Peyer's patch (tissue), 4 donors: ENCODE data around the gene NKIRAS2.

Source experiments
- CTCF ChIP-seq, 6 experiments: fragments of 450-650 bp in 4 of 6; fragments of 200-600 bp in 2 of 6; sonication (generic) in 1 of 6; IDR thresholded peaks; one replicate each; pipeline ENCODE4 v1.5.1; 2017 to 2019; ENCODE audit warnings: antibody characterized with exemption in 6 of 6, mild to moderate bottlenecking in 3 of 6, moderate library complexity in 1 of 6
- POLR2A ChIP-seq, 2 donors: fragments of 450-650 bp; IDR thresholded peaks; one replicate each; pipeline ENCODE4 v1.5.1; 2017; ENCODE audit warnings: antibody characterized with exemption in 2 of 2, mild to moderate bottlenecking in 2 of 2, moderate library complexity in 2 of 2

DNA sequence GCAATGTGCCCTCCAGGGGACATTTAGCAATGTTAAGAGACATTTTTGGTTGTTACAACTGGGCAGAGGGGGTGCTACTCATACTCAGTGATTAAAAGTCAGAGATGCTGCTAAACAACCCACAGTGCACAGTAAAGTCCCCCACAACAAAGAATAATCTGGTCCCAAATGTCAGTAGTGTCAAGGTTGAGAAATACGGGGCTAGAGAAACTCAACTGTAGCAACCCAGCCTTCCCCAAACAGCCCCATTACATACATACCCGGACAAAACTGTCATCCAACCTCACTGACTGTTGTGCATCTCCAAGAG is 23.1 kb upstream of the NKIRAS2 start:
- no peak for TF ChIP-seq CTCF (IDR thresholded peaks at IDR 0.05)
- no peak for TF ChIP-seq POLR2A (IDR thresholded peaks at IDR 0.05)
